HUES6 (cell line): ENCODE results near the gene OTUB2.

Experiments
- H3K27ac ChIP-seq: 2 replicates; pipeline ENCODE4 v1.7.0; 2013; ENCODE audit warnings: low read depth, mild to moderate bottlenecking, low read length, inconsistent platforms
- H3K27me3 ChIP-seq: 2 replicates; pipeline ENCODE4 v1.6.1; 2013; ENCODE audit warnings: low read length; ENCODE audit not compliant: control insufficient read depth, insufficient read depth
- H3K36me3 ChIP-seq: 2 replicates; pipeline ENCODE4 v1.6.1; 2013; ENCODE audit warnings: low read length; ENCODE audit not compliant: control insufficient read depth, insufficient read depth
- H3K4me1 ChIP-seq: 2 replicates; pipeline ENCODE4 v1.6.1; 2013; ENCODE audit warnings: low read length; ENCODE audit not compliant: control insufficient read depth, insufficient read depth
- H3K4me3 ChIP-seq: 2 replicates; pipeline ENCODE4 v1.5.1; 2013; ENCODE audit warnings: low read depth, low read length
- H3K9ac ChIP-seq: one replicate; pipeline ENCODE4 v1.6.1; 2013; ENCODE audit warnings: mild to moderate bottlenecking, low read length
- H3K9me3 ChIP-seq: 2 replicates; pipeline ENCODE4 v1.6.1; 2013; ENCODE audit warnings: low read depth, low read length; ENCODE audit not compliant: control insufficient read depth, insufficient read depth

The OTUB2 gene

GRCh38 chr14:94022532-94023411, 3.4 kb upstream of the OTUB2 start:
- Histone ChIP-seq H3K27ac (no peak overlapping the region), H3K9me3 (no peaks in the 10 kb centered on the region), H3K9ac (no peak overlapping the region), H3K27me3 (peaks cover 4% of the 10 kb centered on the region; the same call in 1 of the 2 replicates), H3K4me3 (no peak overlapping the region), H3K4me1 (peaks cover 20% of the 10 kb centered on the region), H3K36me3 (no peaks in the 10 kb centered on the region)

- H3K4me1 ChIP-seq, result peaks cover 20% of the 10 kb centered on the region
Observed at GRCh38 chr14:94024549-94024948, 1.6 kb upstream of the OTUB2 start.

GRCh38 chr14:94025720-94026119, 420 bp upstream of the OTUB2 start:
- Histone ChIP-seq H3K27ac (no peak overlapping the region), H3K9me3 (no peaks in the 10 kb centered on the region), H3K4me3 (peak overlapping the region; percentile 59), H3K27me3 (peaks cover 4% of the 10 kb centered on the region; the same call in 1 of the 2 replicates), H3K9ac (no peak overlapping the region), H3K4me1 (peaks cover 20% of the 10 kb centered on the region), H3K36me3 (no peaks in the 10 kb centered on the region)

More at GRCh38 chr14:94024549-94024948, 1.6 kb upstream of the OTUB2 start:
- Histone ChIP-seq H3K4me3 (no peak overlapping the region), H3K9me3 (no peaks in the 10 kb centered on the region), H3K27ac (no peak overlapping the region), H3K9ac (no peak overlapping the region), H3K27me3 (peaks cover 4% of the 10 kb centered on the region; the same call in 1 of the 2 replicates), H3K36me3 (no peaks in the 10 kb centered on the region)

- peak overlapping the region; percentile 59 for H3K4me3 ChIP-seq
Observed at GRCh38 chr14:94026889-94027469, 839 bp downstream of the OTUB2 start.

GRCh38 chr14:94027566-94028449, 1.7 kb downstream of the OTUB2 start:
- no peaks in the 10 kb centered on the region for H3K9me3 ChIP-seq
- peaks cover 4% of the 10 kb centered on the region; the same call in 1 of the 2 replicates for H3K27me3 ChIP-seq
- H3K4me1 ChIP-seq, result peaks cover 7% of the 10 kb centered on the region; the same call in 1 of the 2 replicates
- no peak overlapping the region for H3K27ac ChIP-seq
- no peak overlapping the region for H3K4me3 ChIP-seq
- H3K9ac ChIP-seq, result no peak overlapping the region
- H3K36me3 ChIP-seq, result no peaks in the 10 kb centered on the region

More at GRCh38 chr14:94026889-94027469, 839 bp downstream of the OTUB2 start:
- Histone ChIP-seq H3K9ac (no peak overlapping the region), H3K4me1 (peaks cover 15% of the 10 kb centered on the region), H3K36me3 (no peaks in the 10 kb centered on the region), H3K27ac (no peak overlapping the region), H3K9me3 (no peaks in the 10 kb centered on the region), H3K27me3 (peaks cover 4% of the 10 kb centered on the region; the same call in 1 of the 2 replicates)

GRCh38 chr14:94028450-94028826, 2.3 kb downstream of the OTUB2 start:
- Histone ChIP-seq H3K9ac (no peak overlapping the region), H3K4me3 (no peak overlapping the region), H3K4me1 (0 out of 2 replicates have a peak, but pooled peaks cover 4% of the 10 kb centered on the region), H3K27me3 (peaks cover 4% of the 10 kb centered on the region; the same call in 1 of the 2 replicates), H3K27ac (no peak overlapping the region), H3K36me3 (no peaks in the 10 kb centered on the region), H3K9me3 (no peaks in the 10 kb centered on the region)

- 0 out of 2 replicates have a peak, but pooled peaks cover 4% of the 10 kb centered on the region for H3K4me1 ChIP-seq
- H3K27me3 ChIP-seq, result peaks cover 4% of the 10 kb centered on the region; the same call in 1 of the 2 replicates
- no peak overlapping the region for H3K9ac ChIP-seq
- H3K36me3 ChIP-seq, result no peaks in the 10 kb centered on the region
- H3K27ac ChIP-seq, result no peak overlapping the region
- H3K9me3 ChIP-seq, result peaks cover under 1% of the 10 kb centered on the region; the same call in 1 of the 2 replicates
- H3K4me3 ChIP-seq, result no peak overlapping the region
Observed at GRCh38 chr14:94029265-94029664, 3.1 kb downstream of the OTUB2 start.

GRCh38 chr14:94029671-94030203, 3.6 kb downstream of the OTUB2 start:
- Histone ChIP-seq H3K27ac (no peak overlapping the region), H3K4me3 (no peak overlapping the region), H3K27me3 (peaks cover 4% of the 10 kb centered on the region; the same call in 1 of the 2 replicates), H3K4me1 (0 out of 2 replicates have a peak, but pooled peaks cover 4% of the 10 kb centered on the region), H3K36me3 (no peaks in the 10 kb centered on the region), H3K9me3 (peaks cover 5% of the 10 kb centered on the region), H3K9ac (no peak overlapping the region)

GRCh38 chr14:94030571-94030970, 4.4 kb downstream of the OTUB2 start:
- Histone ChIP-seq H3K4me3 (no peak overlapping the region), H3K27me3 (peaks cover 4% of the 10 kb centered on the region; the same call in 1 of the 2 replicates), H3K27ac (no peak overlapping the region), H3K9me3 (peaks cover 7% of the 10 kb centered on the region), H3K9ac (no peak overlapping the region), H3K4me1 (0 out of 2 replicates have a peak, but pooled peaks cover 4% of the 10 kb centered on the region), H3K36me3 (no peaks in the 10 kb centered on the region)

GRCh38 chr14:94031161-94031882, 5.2 kb downstream of the OTUB2 start:
- no peak overlapping the region for H3K27ac ChIP-seq
- H3K4me3 ChIP-seq, result no peak overlapping the region
- H3K36me3 ChIP-seq, result no peaks in the 10 kb centered on the region
- H3K9me3 ChIP-seq, result peaks cover 7% of the 10 kb centered on the region
- H3K4me1 ChIP-seq, result no peaks in the 10 kb centered on the region
- peaks cover 4% of the 10 kb centered on the region; the same call in 1 of the 2 replicates for H3K27me3 ChIP-seq
- H3K9ac ChIP-seq, result no peak overlapping the region
